Measurements from ENCODE around the gene KCTD6. TPM values are rescaled to one million over a fixed set of nuclear protein-coding genes. Genes with fewer than 3 reads are reported as not detected.
A peak's percentile ranks its signal among the peaks of the same experiment; 100 is the strongest.

The KCTD6 gene
- total RNA-seq, 1 donor: 8.0 TPM

GRCh38 chr3:58539626-58540025, 47.7 kb downstream of the KCTD6 start:
- DNase-seq (ENCODE audit: insufficient read length, low spot score, missing footprints): peak; percentile 31
- Histone ChIP-seq H3K27ac (ENCODE audit: low read depth, low read length) (no peak overlapping the region), H3K4me2 (ENCODE audit: insufficient read depth, low read length) (no peak overlapping the region), H2AFZ (ENCODE audit: low read length) (no peak overlapping the region), H3K27me3 (ENCODE audit: insufficient read depth, low read length) (peaks cover 2% of the 10 kb centered on the region), H4K20me1 (ENCODE audit: insufficient read depth, low read length) (no peaks in the 10 kb centered on the region), H3K79me2 (ENCODE audit: insufficient read depth, low read length) (no peaks in the 10 kb centered on the region), H3K4me1 (ENCODE audit: insufficient read depth, low read length) (peaks cover 20% of the 10 kb centered on the region), H3K36me3 (ENCODE audit: insufficient read depth, low read length) (no peaks in the 10 kb centered on the region), H3K4me3 (ENCODE audit: insufficient read depth, low read length) (no peak overlapping the region), H3K9me3 (ENCODE audit: low read depth, low read length) (no peaks in the 10 kb centered on the region)
- no peak for TF ChIP-seq CTCF (IDR thresholded peaks at IDR 0.05; ENCODE audit: extremely low read depth, low read depth, low read length)

GRCh38 chr3:58540176-58540858, 48.4 kb downstream of the KCTD6 start:
- H3K4me3 ChIP-seq (ENCODE audit: insufficient read depth, low read length): no peak overlapping the region
- H3K36me3 ChIP-seq (ENCODE audit: insufficient read depth, low read length): no peaks in the 10 kb centered on the region
- no peak overlapping the region for H3K27ac ChIP-seq (ENCODE audit: low read depth, low read length)
- H3K79me2 ChIP-seq (ENCODE audit: insufficient read depth, low read length): no peaks in the 10 kb centered on the region
- no peak overlapping the region for H2AFZ ChIP-seq (ENCODE audit: low read length)
- H3K9me3 ChIP-seq (ENCODE audit: low read depth, low read length): no peaks in the 10 kb centered on the region
- no peaks in the 10 kb centered on the region for H4K20me1 ChIP-seq (ENCODE audit: insufficient read depth, low read length)
- no peak overlapping the region for H3K4me2 ChIP-seq (ENCODE audit: insufficient read depth, low read length)
- peaks cover 5% of the 10 kb centered on the region for H3K27me3 ChIP-seq (ENCODE audit: insufficient read depth, low read length)
- TF ChIP-seq CTCF (IDR thresholded peaks at IDR 0.05; ENCODE audit: extremely low read depth, low read depth, low read length): no peak
- H3K4me1 ChIP-seq (ENCODE audit: insufficient read depth, low read length): peaks cover 20% of the 10 kb centered on the region
- DNase-seq (ENCODE audit: insufficient read length, low spot score, missing footprints): no peak

DNA sequence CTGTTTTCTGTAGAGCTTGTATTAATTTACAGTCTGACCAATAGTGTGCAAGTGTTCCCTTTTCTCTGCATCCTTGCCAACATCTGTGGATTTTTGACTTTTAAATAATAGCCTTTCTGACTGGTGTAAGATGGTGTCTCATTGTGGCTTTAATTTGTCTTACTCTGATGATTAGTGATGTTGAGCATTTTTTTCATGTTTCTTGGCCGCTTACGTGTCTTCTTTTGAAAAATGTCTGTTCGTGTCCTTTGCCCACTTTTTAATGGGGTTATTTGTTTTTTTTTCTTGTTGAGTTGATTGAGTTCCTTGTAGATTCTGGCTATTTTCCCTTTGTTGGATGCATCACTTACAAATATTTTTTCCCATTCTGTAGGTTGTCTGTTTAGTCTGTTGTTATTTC, 52.6 kb downstream of the KCTD6 start:
- no peak for DNase-seq (ENCODE audit: insufficient read length, low spot score, missing footprints)
- no peak for TF ChIP-seq CTCF (IDR thresholded peaks at IDR 0.05; ENCODE audit: extremely low read depth, low read depth, low read length)

GRCh38 chr3:58551636-58552180, 59.8 kb downstream of the KCTD6 start:
- no peak for TF ChIP-seq CTCF (IDR thresholded peaks at IDR 0.05; ENCODE audit: extremely low read depth, low read depth, low read length)
- no peak for DNase-seq (ENCODE audit: insufficient read length, low spot score, missing footprints)
- Histone ChIP-seq H2AFZ (ENCODE audit: low read length) (no peak overlapping the region), H3K9me3 (ENCODE audit: low read depth, low read length) (no peaks in the 10 kb centered on the region), H3K27me3 (ENCODE audit: insufficient read depth, low read length) (no peaks in the 10 kb centered on the region), H3K4me1 (ENCODE audit: insufficient read depth, low read length) (no peaks in the 10 kb centered on the region), H3K36me3 (ENCODE audit: insufficient read depth, low read length) (no peaks in the 10 kb centered on the region), H4K20me1 (ENCODE audit: insufficient read depth, low read length) (no peaks in the 10 kb centered on the region), H3K4me2 (ENCODE audit: insufficient read depth, low read length) (no peak overlapping the region), H3K4me3 (ENCODE audit: insufficient read depth, low read length) (no peak overlapping the region), H3K79me2 (ENCODE audit: insufficient read depth, low read length) (no peaks in the 10 kb centered on the region), H3K27ac (ENCODE audit: low read depth, low read length) (no peak overlapping the region)

More for the DNA sequence above, 52.6 kb downstream of the KCTD6 start:
- no peak overlapping the region for H3K27ac ChIP-seq (ENCODE audit: low read depth, low read length)
- H2AFZ ChIP-seq (ENCODE audit: low read length): no peak overlapping the region
- H3K9me3 ChIP-seq (ENCODE audit: low read depth, low read length): no peaks in the 10 kb centered on the region
- H3K4me3 ChIP-seq (ENCODE audit: insufficient read depth, low read length): no peak overlapping the region
- H3K4me2 ChIP-seq (ENCODE audit: insufficient read depth, low read length): no peak overlapping the region
- H3K4me1 ChIP-seq (ENCODE audit: insufficient read depth, low read length): no peaks in the 10 kb centered on the region
- H3K27me3 ChIP-seq (ENCODE audit: insufficient read depth, low read length): peaks cover 5% of the 10 kb centered on the region
- H3K79me2 ChIP-seq (ENCODE audit: insufficient read depth, low read length): no peaks in the 10 kb centered on the region
- H4K20me1 ChIP-seq (ENCODE audit: insufficient read depth, low read length): no peaks in the 10 kb centered on the region
- no peaks in the 10 kb centered on the region for H3K36me3 ChIP-seq (ENCODE audit: insufficient read depth, low read length)

Other genes starting within 250 kb of the KCTD6 start
- gene RPP14, start 185.9 kb upstream of the KCTD6 start, total RNA-seq: 13.0 and 13.4 TPM in 2 replicates
- 6.2 TPM in 2 replicates for gene HTD2, start 185.6 kb upstream of the KCTD6 start, total RNA-seq
- 77.4 and 87.8 TPM in 2 replicates for gene PXK, start 159.2 kb upstream of the KCTD6 start, total RNA-seq
- gene PDHB, start 58.3 kb upstream of the KCTD6 start, total RNA-seq: 68.4 and 78.2 TPM in 2 replicates
- 28.6 and 29.8 TPM in 2 replicates for gene ACOX2, start 45.1 kb downstream of the KCTD6 start, total RNA-seq
- not detected in 2 replicates for gene FAM107A, start 85.3 kb downstream of the KCTD6 start, total RNA-seq
- not detected in 2 replicates for gene FAM3D, start 174.7 kb downstream of the KCTD6 start, total RNA-seq

All from osteoblast (primary cell).